HL-60 (cell line): ENCODE data around the gene ADAMTS2.

Experiments used
- DNase-seq, 2 experiments: peaks; one replicate each; pipeline ENCODE4 v3.0.0-alpha.2; 2010 to 2020; ENCODE audit warnings: low read depth in 1 of 2, low spot score in 1 of 2
- H3K27ac ChIP-seq: fragments of 250-450 bp; sonication (Bioruptor Pico); replicated peaks from 2 replicates; pipeline ENCODE4 v1.5.1; 2020; ENCODE audit warnings: mild to moderate bottlenecking, moderate library complexity
- H3K27me3 ChIP-seq: fragments of 250-450 bp; sonication (Bioruptor Pico); 2 replicates; pipeline ENCODE4 v1.5.1; 2021; ENCODE audit warnings: mild to moderate bottlenecking, moderate library complexity; ENCODE audit not compliant: insufficient read depth, poor library complexity, severe bottlenecking
- H3K4me3 ChIP-seq: replicated peaks from 2 replicates; pipeline ENCODE4 v1.5.1; 2011; ENCODE audit warnings: mild to moderate bottlenecking, control low read depth, low read length; ENCODE audit not compliant: insufficient read depth
- GABPA ChIP-seq: IDR thresholded peaks from 2 replicates; pipeline ENCODE4 v1.6.1; 2012; ENCODE audit warnings: low read depth
- POLR2AphosphoS5 ChIP-seq: IDR thresholded peaks from 2 replicates; pipeline ENCODE4 v1.6.1; 2012; ENCODE audit warnings: low read depth
- SPI1 ChIP-seq: IDR thresholded peaks from 2 replicates; pipeline ENCODE4 v1.6.1; 2012; ENCODE audit warnings: low read depth, mild to moderate bottlenecking, borderline replicate concordance
- TF ChIP-seq, protein P1 (sequence below): IDR thresholded peaks from 2 replicates; pipeline ENCODE4 v1.6.1; 2012; ENCODE audit warnings: low read depth; ENCODE audit not compliant: insufficient replicate concordance
- TF ChIP-seq, protein P2 (sequence below): IDR thresholded peaks from one replicate; pipeline ENCODE4 v1.5.1; 2011; ENCODE audit warnings: low read length, control low read depth, inconsistent platforms; ENCODE audit not compliant: insufficient read depth

ADAMTS2 gene

DNA sequence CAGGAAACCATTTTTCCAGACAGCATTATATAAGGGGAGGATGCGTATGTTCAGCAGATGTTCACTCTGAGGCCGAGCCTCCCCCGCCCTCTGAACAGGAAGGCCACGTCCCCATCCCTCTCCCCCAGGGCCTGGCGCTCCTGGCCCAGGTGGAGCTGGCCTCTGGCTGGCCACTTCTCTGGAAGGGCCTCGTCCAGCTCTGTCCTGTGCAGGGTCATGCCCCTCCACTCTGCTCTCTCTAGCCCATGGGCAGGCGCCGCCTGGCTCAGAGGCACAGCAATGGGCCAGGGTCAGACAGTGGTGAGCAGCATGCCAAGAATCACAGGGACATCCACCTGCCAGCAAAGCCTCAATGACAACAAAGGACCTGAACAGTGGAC is 34.2 kb downstream of the ADAMTS2 start:
- no peak overlapping the region for H3K4me3 ChIP-seq
- H3K27me3 ChIP-seq, result no peaks in the 10 kb centered on the region
- DNase-seq, result no peak
- TF ChIP-seq, protein P1, sequence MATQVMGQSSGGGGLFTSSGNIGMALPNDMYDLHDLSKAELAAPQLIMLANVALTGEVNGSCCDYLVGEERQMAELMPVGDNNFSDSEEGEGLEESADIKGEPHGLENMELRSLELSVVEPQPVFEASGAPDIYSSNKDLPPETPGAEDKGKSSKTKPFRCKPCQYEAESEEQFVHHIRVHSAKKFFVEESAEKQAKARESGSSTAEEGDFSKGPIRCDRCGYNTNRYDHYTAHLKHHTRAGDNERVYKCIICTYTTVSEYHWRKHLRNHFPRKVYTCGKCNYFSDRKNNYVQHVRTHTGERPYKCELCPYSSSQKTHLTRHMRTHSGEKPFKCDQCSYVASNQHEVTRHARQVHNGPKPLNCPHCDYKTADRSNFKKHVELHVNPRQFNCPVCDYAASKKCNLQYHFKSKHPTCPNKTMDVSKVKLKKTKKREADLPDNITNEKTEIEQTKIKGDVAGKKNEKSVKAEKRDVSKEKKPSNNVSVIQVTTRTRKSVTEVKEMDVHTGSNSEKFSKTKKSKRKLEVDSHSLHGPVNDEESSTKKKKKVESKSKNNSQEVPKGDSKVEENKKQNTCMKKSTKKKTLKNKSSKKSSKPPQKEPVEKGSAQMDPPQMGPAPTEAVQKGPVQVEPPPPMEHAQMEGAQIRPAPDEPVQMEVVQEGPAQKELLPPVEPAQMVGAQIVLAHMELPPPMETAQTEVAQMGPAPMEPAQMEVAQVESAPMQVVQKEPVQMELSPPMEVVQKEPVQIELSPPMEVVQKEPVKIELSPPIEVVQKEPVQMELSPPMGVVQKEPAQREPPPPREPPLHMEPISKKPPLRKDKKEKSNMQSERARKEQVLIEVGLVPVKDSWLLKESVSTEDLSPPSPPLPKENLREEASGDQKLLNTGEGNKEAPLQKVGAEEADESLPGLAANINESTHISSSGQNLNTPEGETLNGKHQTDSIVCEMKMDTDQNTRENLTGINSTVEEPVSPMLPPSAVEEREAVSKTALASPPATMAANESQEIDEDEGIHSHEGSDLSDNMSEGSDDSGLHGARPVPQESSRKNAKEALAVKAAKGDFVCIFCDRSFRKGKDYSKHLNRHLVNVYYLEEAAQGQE, result no peak
- TF ChIP-seq, protein P2, sequence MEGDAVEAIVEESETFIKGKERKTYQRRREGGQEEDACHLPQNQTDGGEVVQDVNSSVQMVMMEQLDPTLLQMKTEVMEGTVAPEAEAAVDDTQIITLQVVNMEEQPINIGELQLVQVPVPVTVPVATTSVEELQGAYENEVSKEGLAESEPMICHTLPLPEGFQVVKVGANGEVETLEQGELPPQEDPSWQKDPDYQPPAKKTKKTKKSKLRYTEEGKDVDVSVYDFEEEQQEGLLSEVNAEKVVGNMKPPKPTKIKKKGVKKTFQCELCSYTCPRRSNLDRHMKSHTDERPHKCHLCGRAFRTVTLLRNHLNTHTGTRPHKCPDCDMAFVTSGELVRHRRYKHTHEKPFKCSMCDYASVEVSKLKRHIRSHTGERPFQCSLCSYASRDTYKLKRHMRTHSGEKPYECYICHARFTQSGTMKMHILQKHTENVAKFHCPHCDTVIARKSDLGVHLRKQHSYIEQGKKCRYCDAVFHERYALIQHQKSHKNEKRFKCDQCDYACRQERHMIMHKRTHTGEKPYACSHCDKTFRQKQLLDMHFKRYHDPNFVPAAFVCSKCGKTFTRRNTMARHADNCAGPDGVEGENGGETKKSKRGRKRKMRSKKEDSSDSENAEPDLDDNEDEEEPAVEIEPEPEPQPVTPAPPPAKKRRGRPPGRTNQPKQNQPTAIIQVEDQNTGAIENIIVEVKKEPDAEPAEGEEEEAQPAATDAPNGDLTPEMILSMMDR, result no peak
- TF ChIP-seq POLR2AphosphoS5 (no peak), SPI1 (no peak), GABPA (no peak)
- H3K27ac ChIP-seq, result no peak overlapping the region

DNA sequence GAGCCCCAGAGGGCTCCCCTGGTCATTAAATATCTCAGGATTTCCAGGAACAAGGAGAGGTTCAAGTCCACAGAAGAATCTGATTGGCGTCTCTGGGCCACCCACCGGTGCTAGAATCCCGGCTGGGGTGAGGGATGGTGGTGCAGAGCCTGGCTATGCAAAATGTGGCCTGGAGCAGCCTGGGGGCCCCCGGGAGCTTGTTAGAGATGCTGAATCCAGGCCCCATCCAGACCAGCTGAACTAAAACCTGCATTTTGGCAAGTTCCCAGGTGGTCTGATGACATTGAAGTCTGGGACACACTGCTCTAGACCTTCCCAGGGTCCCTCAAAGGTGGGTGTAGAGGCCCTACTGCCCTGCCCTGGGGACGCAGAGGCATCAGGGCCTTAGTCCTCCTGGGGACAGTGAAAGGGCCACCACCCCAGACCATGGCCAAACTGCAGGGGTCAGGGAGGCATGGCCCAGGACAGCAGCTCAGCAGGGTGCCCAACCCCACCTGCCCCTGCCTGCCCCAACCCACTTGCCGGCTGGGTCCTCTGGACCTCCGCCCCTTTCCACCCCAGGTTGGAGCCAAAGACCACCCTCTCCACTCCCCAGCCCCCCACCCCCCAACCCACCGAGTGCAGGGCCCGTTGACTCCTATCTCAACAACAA is 34.7 kb downstream of the ADAMTS2 start:
- Histone ChIP-seq H3K27me3 (no peaks in the 10 kb centered on the region), H3K27ac (no peak overlapping the region)

DNA sequence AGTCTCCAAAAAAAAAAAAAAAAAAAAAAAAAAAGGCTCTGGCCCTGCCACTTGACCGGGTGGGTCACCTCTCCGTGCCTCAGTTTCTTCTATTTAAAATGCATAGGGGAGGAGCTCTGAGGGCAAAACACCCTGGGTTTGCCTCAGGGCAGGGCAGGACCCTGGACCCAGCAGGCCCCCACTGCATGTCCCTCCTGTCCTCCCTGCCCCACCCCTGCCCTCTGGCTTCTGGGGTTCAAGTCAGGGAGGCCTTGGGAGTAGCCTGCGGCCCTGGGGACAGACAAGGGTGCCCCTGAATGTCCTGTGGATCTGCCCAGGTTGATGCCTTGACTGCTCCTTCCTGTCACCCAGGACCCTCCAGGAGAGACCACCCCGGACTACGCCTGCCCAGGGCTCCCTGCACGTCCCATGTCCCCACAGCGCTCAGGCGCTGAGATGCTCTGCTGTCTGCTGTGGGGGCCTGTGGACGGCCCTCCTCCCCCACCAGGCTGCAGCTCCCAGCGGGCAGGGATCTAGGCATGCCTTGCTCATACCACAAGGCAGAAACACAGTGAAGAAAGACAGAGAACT is 35.4 kb downstream of the ADAMTS2 start:
- no peaks in the 10 kb centered on the region for H3K27me3 ChIP-seq
- H3K27ac ChIP-seq, result no peak overlapping the region
- TF ChIP-seq POLR2AphosphoS5 (no peak), SPI1 (no peak), GABPA (no peak)
- TF ChIP-seq, protein P1, result no peak
- TF ChIP-seq, protein P2, result no peak
- no peak overlapping the region for H3K4me3 ChIP-seq
- no peak for DNase-seq

More for the DNA sequence above, 34.7 kb downstream of the ADAMTS2 start:
- no peak overlapping the region for H3K4me3 ChIP-seq
- TF ChIP-seq POLR2AphosphoS5 (no peak), GABPA (no peak), SPI1 (no peak)
- TF ChIP-seq, protein P1, result no peak
- TF ChIP-seq, protein P2, result no peak
- no peak for DNase-seq
